ENCODE data around the gene SERPINI2. TPM values are rescaled to one million over a fixed set of nuclear protein-coding genes. Genes with fewer than 3 reads are reported as not detected.
"Not testable (repeated sequence)": the region's sequence is repeated elsewhere in the genome, so short reads cannot be mapped to it uniquely, and the experiment has no call there.

SERPINI2 gene
- polyA plus RNA-seq, 3 donors from 2014 or later, result not detected

- Mint-ChIP-seq H3K27me3 (ENCODE audit: low read depth in 3 of 3) (peaks cover 0 to 6% (median 0%) of the 10 kb centered on the region in 3 donors), H3K4me3 (no peak overlapping the region), H3K36me3 (no peaks in the 10 kb centered on the region), H3K4me1 (peaks cover 3 to 4% of the 10 kb centered on the region in 2 donors), H3K27ac (no peak overlapping the region), H3K9me3 (peaks cover 0 to 3% (median 0%) of the 10 kb centered on the region in 6 donors)
- DNase-seq, result no peak
Measured at GRCh38 chr3:167480748-167481147, 6.9 kb upstream of the SERPINI2 start.

- Mint-ChIP-seq H3K4me1 (no peaks in the 10 kb centered on the region), H3K4me3 (no peak overlapping the region), H3K36me3 (no peaks in the 10 kb centered on the region), H3K27ac (no peak overlapping the region), H3K27me3 (ENCODE audit: low read depth in 3 of 3) (no peaks in the 10 kb centered on the region), H3K9me3 (no peaks in the 10 kb centered on the region)
- no peak for DNase-seq
Measured at GRCh38 chr3:167469381-167469780, 4.5 kb downstream of the SERPINI2 start.

- Mint-ChIP-seq H3K4me1 (no peaks in the 10 kb centered on the region), H3K9me3 (peaks cover 0 to 3% (median 0%) of the 10 kb centered on the region in 6 donors), H3K27ac (no peak overlapping the region), H3K27me3 (ENCODE audit: low read depth in 3 of 3) (no peaks in the 10 kb centered on the region), H3K4me3 (no peak overlapping the region), H3K36me3 (no peaks in the 10 kb centered on the region)
- no peak for DNase-seq
Measured at GRCh38 chr3:167467848-167468611, 5.8 kb downstream of the SERPINI2 start.

GRCh38 chr3:167466966-167467365, 6.9 kb downstream of the SERPINI2 start:
- no peak overlapping the region for H3K4me3 Mint-ChIP-seq
- H3K36me3 Mint-ChIP-seq, result no peaks in the 10 kb centered on the region
- no peak for DNase-seq
- peaks cover 0 to under 1% (median 0%) of the 10 kb centered on the region in 3 donors for H3K27me3 Mint-ChIP-seq (ENCODE audit: low read depth in 3 of 3)
- H3K27ac Mint-ChIP-seq, result no peak overlapping the region
- no peaks in the 10 kb centered on the region for H3K4me1 Mint-ChIP-seq
- H3K9me3 Mint-ChIP-seq, result peaks cover 0 to 3% (median 0%) of the 10 kb centered on the region in 6 donors

GRCh38 chr3:167456157-167456799, 17.6 kb downstream of the SERPINI2 start:
- Mint-ChIP-seq H3K4me3 (no peak overlapping the region), H3K4me1 (no peaks in the 10 kb centered on the region), H3K27me3 (ENCODE audit: low read depth in 3 of 3) (peaks cover 0 to 3% (median 0%) of the 10 kb centered on the region in 3 donors), H3K9me3 (peaks cover 0 to 6% (median 0%) of the 10 kb centered on the region in 6 donors), H3K36me3 (no peaks in the 10 kb centered on the region), H3K27ac (no peak overlapping the region)
- no peak for DNase-seq

GRCh38 chr3:167453815-167454214, 20.0 kb downstream of the SERPINI2 start:
- no peak for DNase-seq
- Mint-ChIP-seq H3K27me3 (ENCODE audit: low read depth in 3 of 3) (peaks cover 0 to 3% (median 0%) of the 10 kb centered on the region in 3 donors), H3K36me3 (no peaks in the 10 kb centered on the region), H3K9me3 (peaks cover 0 to 6% (median 0%) of the 10 kb centered on the region in 6 donors), H3K4me1 (no peaks in the 10 kb centered on the region), H3K4me3 (no peak overlapping the region), H3K27ac (no peak overlapping the region)

GRCh38 chr3:167451282-167451681, 22.6 kb downstream of the SERPINI2 start:
- no peaks in the 10 kb centered on the region for H3K4me1 Mint-ChIP-seq
- no peaks in the 10 kb centered on the region for H3K36me3 Mint-ChIP-seq
- H3K4me3 Mint-ChIP-seq, result no peak overlapping the region
- no peaks in the 10 kb centered on the region for H3K9me3 Mint-ChIP-seq
- H3K27me3 Mint-ChIP-seq (ENCODE audit: low read depth in 3 of 3), result peaks cover 0 to 2% (median 0%) of the 10 kb centered on the region in 3 donors
- H3K27ac Mint-ChIP-seq, result no peak overlapping the region
- no peak for DNase-seq

GRCh38 chr3:167450675-167451074, 23.2 kb downstream of the SERPINI2 start:
- no peaks in the 10 kb centered on the region for H3K4me1 Mint-ChIP-seq
- H3K9me3 Mint-ChIP-seq, result no peaks in the 10 kb centered on the region
- peaks cover 0 to 1% (median 0%) of the 10 kb centered on the region in 3 donors for H3K27me3 Mint-ChIP-seq (ENCODE audit: low read depth in 3 of 3)
- no peaks in the 10 kb centered on the region for H3K36me3 Mint-ChIP-seq
- DNase-seq, result no peak
- no peak overlapping the region for H3K4me3 Mint-ChIP-seq
- H3K27ac Mint-ChIP-seq, result no peak overlapping the region

GRCh38 chr3:167450195-167450594, 23.6 kb downstream of the SERPINI2 start:
- H3K4me1 Mint-ChIP-seq, result no peaks in the 10 kb centered on the region
- peaks cover 0 to 1% (median 0%) of the 10 kb centered on the region in 3 donors for H3K27me3 Mint-ChIP-seq (ENCODE audit: low read depth in 3 of 3)
- no peak overlapping the region for H3K27ac Mint-ChIP-seq
- no peaks in the 10 kb centered on the region for H3K36me3 Mint-ChIP-seq
- no peak overlapping the region for H3K4me3 Mint-ChIP-seq
- DNase-seq, result no peak
- H3K9me3 Mint-ChIP-seq, result no peaks in the 10 kb centered on the region

GRCh38 chr3:167445491-167445890, 28.4 kb downstream of the SERPINI2 start:
- Mint-ChIP-seq H3K27me3 (ENCODE audit: low read depth in 3 of 3) (no peaks in the 10 kb centered on the region), H3K4me1 (no peaks in the 10 kb centered on the region), H3K27ac (no peak overlapping the region), H3K4me3 (no peak overlapping the region), H3K9me3 (peaks cover 0 to 4% (median 0%) of the 10 kb centered on the region in 6 donors), H3K36me3 (peaks cover 0 to 3% (median 0%) of the 10 kb centered on the region in 3 donors)
- no peak for DNase-seq

- Mint-ChIP-seq H3K4me1 (no peaks in the 10 kb centered on the region), H3K27me3 (ENCODE audit: low read depth in 3 of 3) (peaks cover 0 to 2% (median 0%) of the 10 kb centered on the region in 3 donors)
Measured at GRCh38 chr3:167441256-167441655, 32.6 kb downstream of the SERPINI2 start.

GRCh38 chr3:167437428-167438139, 36.3 kb downstream of the SERPINI2 start:
- peaks cover 0 to 5% (median 0%) of the 10 kb centered on the region in 6 donors for H3K9me3 Mint-ChIP-seq
- H3K27me3 Mint-ChIP-seq (ENCODE audit: low read depth in 3 of 3), result peaks cover 0 to 2% (median 0%) of the 10 kb centered on the region in 3 donors
- no peak overlapping the region for H3K27ac Mint-ChIP-seq
- H3K4me3 Mint-ChIP-seq, result no peak overlapping the region
- H3K36me3 Mint-ChIP-seq, result peaks cover 0 to 3% (median 0%) of the 10 kb centered on the region in 3 donors
- H3K4me1 Mint-ChIP-seq, result no peaks in the 10 kb centered on the region
- DNase-seq, result no peak

More at GRCh38 chr3:167441256-167441655, 32.6 kb downstream of the SERPINI2 start:
- no peak overlapping the region for H3K4me3 Mint-ChIP-seq
- peaks cover 0 to 5% (median 0%) of the 10 kb centered on the region in 6 donors for H3K9me3 Mint-ChIP-seq
- DNase-seq, result no peak
- H3K27ac Mint-ChIP-seq, result no peak overlapping the region
- H3K36me3 Mint-ChIP-seq, result peaks cover 0 to 3% (median 0%) of the 10 kb centered on the region in 3 donors

- not testable (repeated sequence) for H3K4me3 Mint-ChIP-seq, H3K4me1 Mint-ChIP-seq, H3K9me3 Mint-ChIP-seq, H3K36me3 Mint-ChIP-seq, DNase-seq, H3K27ac Mint-ChIP-seq
- peaks cover 0 to 11% (median 2%) of the 10 kb centered on the region in 3 donors for H3K27me3 Mint-ChIP-seq (ENCODE audit: low read depth in 3 of 3)
Measured at GRCh38 chr3:167426962-167427361, 46.9 kb downstream of the SERPINI2 start.

- H3K4me3 Mint-ChIP-seq; H3K36me3 Mint-ChIP-seq; DNase-seq; H3K9me3 Mint-ChIP-seq; H3K27me3 Mint-ChIP-seq (ENCODE audit: low read depth in 3 of 3); H3K27ac Mint-ChIP-seq; H3K4me1 Mint-ChIP-seq: not testable (repeated sequence)
Measured at GRCh38 chr3:167422396-167422795, 51.4 kb downstream of the SERPINI2 start.

All from immature natural killer cell (primary cell).